H9 (cell line): Measurements from ENCODE around the gene ZFAND3. TPM values are rescaled to one million over a fixed set of nuclear protein-coding genes. Genes with fewer than 3 reads are reported as not detected.
A peak's percentile ranks its signal among the peaks of the same experiment; 100 is the strongest.

Experiments
- DNase-seq: peaks from one replicate; pipeline ENCODE4 v3.0.0-alpha.2; 2017
- H2AFZ ChIP-seq: one replicate; pipeline ENCODE4 v1.6.1; 2013; ENCODE audit warnings: mild to moderate bottlenecking, low read length, control low read depth, moderate library complexity
- H2AK5ac ChIP-seq: 2 replicates; pipeline ENCODE4 v1.6.1; 2013; ENCODE audit warnings: low read length, control low read depth, mixed read lengths; ENCODE audit not compliant: insufficient read length
- H2BK120ac ChIP-seq: one replicate; pipeline ENCODE4 v1.6.1; 2013; ENCODE audit warnings: low read depth, mild to moderate bottlenecking, low read length, control low read depth, inconsistent platforms; ENCODE audit not compliant: poor library complexity, severe bottlenecking
- H2BK12ac ChIP-seq: 2 replicates; pipeline ENCODE4 v1.6.1; 2013; ENCODE audit warnings: low read length, control low read depth, mixed read lengths, low read depth; ENCODE audit not compliant: insufficient read length
- H2BK15ac ChIP-seq: 2 replicates; pipeline ENCODE4 v1.6.1; 2013; ENCODE audit warnings: low read depth, low read length, control low read depth
- H2BK20ac ChIP-seq: one replicate; pipeline ENCODE4 v1.6.1; 2013; ENCODE audit warnings: low read depth, mild to moderate bottlenecking, low read length, control low read depth, inconsistent platforms; ENCODE audit not compliant: poor library complexity, severe bottlenecking
- H2BK5ac ChIP-seq: 2 replicates; pipeline ENCODE4 v1.6.1; 2013; ENCODE audit warnings: low read length, control low read depth, mixed read lengths; ENCODE audit not compliant: insufficient read length
- H3K14ac ChIP-seq: 2 replicates; pipeline ENCODE4 v1.6.1; 2013; ENCODE audit warnings: low read length, control low read depth; ENCODE audit not compliant: insufficient read depth
- H3K18ac ChIP-seq: 2 replicates; pipeline ENCODE4 v1.6.1; 2013; ENCODE audit warnings: low read depth, mild to moderate bottlenecking, mixed read lengths, low read length, control low read depth; ENCODE audit not compliant: insufficient read length
- H3K23ac ChIP-seq: 2 replicates; pipeline ENCODE4 v1.6.1; 2013; ENCODE audit warnings: low read length, control low read depth, mixed read lengths, low read depth; ENCODE audit not compliant: insufficient read length
- H3K23me2 ChIP-seq: 2 replicates; pipeline ENCODE4 v1.6.1; 2013; ENCODE audit warnings: low read depth, mild to moderate bottlenecking, mixed read lengths, low read length, control low read depth; ENCODE audit not compliant: insufficient read length, poor library complexity, severe bottlenecking
- H3K27ac ChIP-seq: 2 replicates; pipeline ENCODE4 v1.5.1; 2013; ENCODE audit warnings: low read length, control low read depth, mixed read lengths, low read depth; ENCODE audit not compliant: insufficient read length
- H3K27me3 ChIP-seq: 2 replicates; pipeline ENCODE4 v1.6.1; 2013; ENCODE audit warnings: low read length, control low read depth, inconsistent platforms; ENCODE audit not compliant: insufficient read depth
- H3K4ac ChIP-seq: 2 replicates; pipeline ENCODE4 v1.6.1; 2013; ENCODE audit warnings: low read depth, mild to moderate bottlenecking, control low read depth, inconsistent platforms, low read length, moderate library complexity
- H3K4me1 ChIP-seq: 2 replicates; pipeline ENCODE4 v1.6.1; 2013; ENCODE audit warnings: low read length, control low read depth, inconsistent platforms; ENCODE audit not compliant: insufficient read depth
- H3K4me2 ChIP-seq: 2 replicates; pipeline ENCODE4 v1.6.1; 2013; ENCODE audit warnings: low read length, control low read depth, mixed read lengths; ENCODE audit not compliant: insufficient read length, insufficient read depth
- H3K56ac ChIP-seq: 2 replicates; pipeline ENCODE4 v1.6.1; 2013; ENCODE audit warnings: low read depth, mild to moderate bottlenecking, mixed read lengths, low read length, control low read depth; ENCODE audit not compliant: insufficient read length
- H3K79me1 ChIP-seq: 2 replicates; pipeline ENCODE4 v1.6.1; 2013; ENCODE audit warnings: low read depth, mild to moderate bottlenecking, moderate library complexity, low read length, control low read depth, inconsistent platforms; ENCODE audit not compliant: insufficient read depth, poor library complexity, severe bottlenecking
- H3K79me2 ChIP-seq: 2 replicates; pipeline ENCODE4 v1.6.1; 2013; ENCODE audit warnings: low read length, control low read depth, inconsistent platforms; ENCODE audit not compliant: insufficient read depth
- H3K9ac ChIP-seq: 2 replicates; pipeline ENCODE4 v1.6.1; 2013; ENCODE audit warnings: low read length, control low read depth, mixed read lengths; ENCODE audit not compliant: insufficient read length; ENCODE audit errors: extremely low read depth
- H3K9me3 ChIP-seq: one replicate; pipeline ENCODE4 v1.6.1; 2013; ENCODE audit warnings: low read depth, low read length, inconsistent platforms; ENCODE audit not compliant: control insufficient read depth
- H3T11ph ChIP-seq: one replicate; pipeline ENCODE4 v1.6.1; 2013; ENCODE audit warnings: mild to moderate bottlenecking, low read length, control low read depth, inconsistent platforms
- H4K20me1 ChIP-seq: one replicate; pipeline ENCODE4 v1.6.1; 2013; ENCODE audit not compliant: control insufficient read depth, insufficient read length, insufficient read depth
- H4K5ac ChIP-seq: 2 replicates; pipeline ENCODE4 v1.6.1; 2013; ENCODE audit warnings: low read depth, mild to moderate bottlenecking, mixed read lengths, low read length, control low read depth; ENCODE audit not compliant: insufficient read length
- H4K8ac ChIP-seq: replicated peaks from 2 replicates; pipeline ENCODE4 v1.6.1; 2013; ENCODE audit warnings: low read length, control low read depth, mixed read lengths, low read depth; ENCODE audit not compliant: insufficient read length
- H4K91ac ChIP-seq: 2 replicates; pipeline ENCODE4 v1.6.1; 2013; ENCODE audit warnings: low read depth, mild to moderate bottlenecking, moderate library complexity, mixed read lengths, low read length, control low read depth; ENCODE audit not compliant: insufficient read length
- H3K27ac Mint-ChIP-seq, 3 experiments: 2 replicates in 2 of 3; 3 replicates in 1 of 3; pipeline ENCODE4 v1.8.0; 2020 to 2021; ENCODE audit warnings: mixed read lengths in 3 of 3, mild to moderate bottlenecking in 1 of 3, moderate library complexity in 1 of 3
- H3K27me3 Mint-ChIP-seq: 2 replicates; pipeline ENCODE4 v1.8.0; 2021; ENCODE audit warnings: low read depth, mild to moderate bottlenecking, moderate library complexity, mixed read lengths
- H3K36me3 Mint-ChIP-seq, 3 experiments: 2 replicates in 2 of 3; 3 replicates in 1 of 3; pipeline ENCODE4 v1.8.0; 2020 to 2021; ENCODE audit warnings: low read depth in 3 of 3, mixed read lengths in 3 of 3; ENCODE audit not compliant: insufficient read depth in 1 of 3
- H3K4me1 Mint-ChIP-seq, 2 experiments: 2 replicates each; pipeline ENCODE4 v1.8.0; 2020; ENCODE audit warnings: mixed read lengths in 2 of 2
- H3K4me3 Mint-ChIP-seq, 2 experiments: 2 replicates in 1 of 2; 3 replicates in 1 of 2; pipeline ENCODE4 v1.8.0; 2020 to 2021; ENCODE audit warnings: mild to moderate bottlenecking in 2 of 2, mixed read lengths in 2 of 2, moderate library complexity in 1 of 2
- H3K9me3 Mint-ChIP-seq, 2 experiments: 2 replicates in 1 of 2; 3 replicates in 1 of 2; pipeline ENCODE4 v1.8.0; 2020; ENCODE audit warnings: mild to moderate bottlenecking in 2 of 2, mixed read lengths in 2 of 2, moderate library complexity in 1 of 2
- CTCF ChIP-seq: fragments of 200-600 bp; sonication (generic); conservative IDR thresholded peaks from 3 replicates; pipeline ENCODE4 v1.8.0; 2021; ENCODE audit warnings: antibody characterized with exemption, mild to moderate bottlenecking
- WGBS: extraction: QIAGEN DNeasy Blood & Tissue Kit; methylation state at CpG from one replicate; pipeline ENCODE4 v1.1.7; 2013; ENCODE audit warnings: missing lambda C conversion rate, low lambda C conversion rate, mixed read lengths; ENCODE audit not compliant: insufficient read length; ENCODE audit errors: extremely low coverage; 5-methylcytosine and 5-hydroxymethylcytosine counted together
- total RNA-seq: library from RNA; stranded (reverse); gene quantifications from 2 replicates; pipeline ENCODE4 v1.2.1, GENCODE V29; 2021

The ZFAND3 gene
- total RNA-seq, 1 experiment from 2014 or later, result 57.7 TPM

GRCh38 chr6:37919417-37920157, 100.1 kb downstream of the ZFAND3 start:
- Histone ChIP-seq H4K8ac (no peak overlapping the region), H3T11ph (no peak overlapping the region), H3K4ac (no peak overlapping the region), H3K79me1 (no peaks in the 10 kb centered on the region), H3K23me2 (no peaks in the 10 kb centered on the region), H3K9me3 (no peaks in the 10 kb centered on the region), H3K9ac (no peak overlapping the region), H3K14ac (no peak overlapping the region), H2BK15ac (no peak overlapping the region), H2BK20ac (no peak overlapping the region), H4K91ac (no peak overlapping the region), H2BK120ac (no peak overlapping the region), H4K5ac (no peak overlapping the region), H3K27ac (no peak overlapping the region), H3K56ac (no peak overlapping the region), H4K20me1 (no peaks in the 10 kb centered on the region), H3K27me3 (no peaks in the 10 kb centered on the region), H2AFZ (no peak overlapping the region), H3K79me2 (no peaks in the 10 kb centered on the region; the same call in 1 of the 2 replicates), H3K23ac (no peak overlapping the region), H3K4me1 (no peaks in the 10 kb centered on the region), H3K4me2 (no peak overlapping the region), H3K18ac (no peak overlapping the region), H2AK5ac (no peak overlapping the region), H2BK12ac (no peak overlapping the region), H2BK5ac (no peak overlapping the region)
- H3K4me3 Mint-ChIP-seq, result no peak overlapping the region
- peaks cover 19 to 24% of the 10 kb centered on the region in 2 experiments for H3K4me1 Mint-ChIP-seq
- no peaks in the 10 kb centered on the region for H3K9me3 Mint-ChIP-seq
- DNase-seq, result no peak
- no peaks in the 10 kb centered on the region for H3K36me3 Mint-ChIP-seq
- TF ChIP-seq CTCF, result no peak
- H3K27me3 Mint-ChIP-seq, result no peaks in the 10 kb centered on the region
- WGBS, result no CpG with 5 or more reads among the region's 3 CpGs
- H3K27ac Mint-ChIP-seq, result peak overlapping the region in 1 of 3 experiments; percentile 2; a peak in 1 of 7 replicates
